ENCODE data around the gene RELL1.
A peak's percentile ranks its signal among the peaks of the same experiment; 100 is the strongest.

RELL1 gene

GRCh38 chr4:37631551-37631950 lies 54.6 kb downstream of the RELL1 start:
- no peak for FAIRE-seq

GRCh38 chr4:37629713-37630112 lies 56.5 kb downstream of the RELL1 start:
- no peak for FAIRE-seq

- FAIRE-seq, result no peak
Measured at GRCh38 chr4:37628977-37629609, 57.1 kb downstream of the RELL1 start.

DNA sequence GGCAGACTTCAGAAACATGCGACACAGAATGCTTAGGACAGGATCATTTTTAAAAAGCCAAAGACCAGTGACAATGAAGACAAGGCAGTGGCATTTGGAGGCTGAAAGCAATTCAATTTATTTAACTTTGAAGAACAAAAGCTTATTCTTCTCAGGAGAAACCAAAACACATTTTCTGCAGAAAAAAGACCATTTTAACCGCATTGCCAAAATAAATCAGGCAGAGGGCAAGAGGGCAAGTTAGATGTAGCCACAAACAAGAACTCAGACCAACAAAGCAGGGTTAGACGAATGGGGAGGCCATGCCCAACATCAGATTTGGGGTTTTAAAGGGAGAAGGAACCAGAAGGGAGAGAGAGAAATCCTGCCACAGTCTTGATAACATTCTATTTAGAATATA lies 58.9 kb downstream of the RELL1 start:
- no peak for FAIRE-seq

DNA sequence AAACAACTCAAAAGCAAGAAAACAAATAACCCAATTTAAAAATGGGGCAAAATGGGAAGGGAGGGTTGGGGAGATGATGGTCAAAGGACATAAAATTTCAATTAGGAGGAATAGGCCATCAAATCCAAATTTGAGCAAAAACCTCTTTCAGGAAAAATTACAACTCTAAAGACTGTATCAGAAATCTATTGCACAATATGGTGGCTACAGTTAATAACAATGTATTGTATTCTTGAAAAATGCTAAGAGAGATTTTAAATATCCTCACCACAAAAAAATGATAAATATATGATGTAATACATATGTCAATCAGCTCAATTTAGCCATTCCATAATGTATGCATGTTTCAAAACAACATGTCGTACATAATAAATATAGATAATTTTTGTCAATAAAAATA lies 60.7 kb downstream of the RELL1 start:
- FAIRE-seq, result peak; percentile 86

GRCh38 chr4:37623940-37624339 lies 62.2 kb downstream of the RELL1 start:
- FAIRE-seq, result no peak

GRCh38 chr4:37623125-37623524 lies 63.1 kb downstream of the RELL1 start:
- no peak for FAIRE-seq

- FAIRE-seq, result no peak
Measured at GRCh38 chr4:37620176-37620575, 66.0 kb downstream of the RELL1 start.

- no peak for FAIRE-seq
Measured at GRCh38 chr4:37615720-37616063, 70.5 kb downstream of the RELL1 start.

GRCh38 chr4:37615059-37615719 lies 71.0 kb downstream of the RELL1 start:
- FAIRE-seq, result no peak

DNA sequence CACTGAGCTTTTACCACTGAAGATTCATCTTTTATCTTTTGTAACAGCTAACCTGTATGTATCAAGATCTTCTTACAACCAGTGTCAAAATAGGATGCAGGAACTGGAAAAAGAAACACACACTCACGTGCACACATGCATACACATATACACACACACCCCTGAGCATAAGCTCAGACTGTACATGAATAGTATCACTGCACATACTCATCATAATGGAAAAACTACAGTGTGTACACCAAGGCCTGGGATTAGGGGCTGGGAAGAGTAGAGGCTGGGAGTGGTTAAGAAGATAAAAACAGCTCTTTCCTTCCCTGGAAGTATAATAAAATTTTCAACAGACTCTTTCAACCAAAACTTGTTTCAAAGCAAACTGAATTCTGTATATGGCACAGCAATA lies 73.4 kb downstream of the RELL1 start:
- FAIRE-seq, result no peak

- no peak for FAIRE-seq
Measured at GRCh38 chr4:37609626-37610025, 76.5 kb downstream of the RELL1 start.

GRCh38 chr4:37607018-37607417 lies 79.2 kb downstream of the RELL1 start:
- FAIRE-seq, result no peak

DNA sequence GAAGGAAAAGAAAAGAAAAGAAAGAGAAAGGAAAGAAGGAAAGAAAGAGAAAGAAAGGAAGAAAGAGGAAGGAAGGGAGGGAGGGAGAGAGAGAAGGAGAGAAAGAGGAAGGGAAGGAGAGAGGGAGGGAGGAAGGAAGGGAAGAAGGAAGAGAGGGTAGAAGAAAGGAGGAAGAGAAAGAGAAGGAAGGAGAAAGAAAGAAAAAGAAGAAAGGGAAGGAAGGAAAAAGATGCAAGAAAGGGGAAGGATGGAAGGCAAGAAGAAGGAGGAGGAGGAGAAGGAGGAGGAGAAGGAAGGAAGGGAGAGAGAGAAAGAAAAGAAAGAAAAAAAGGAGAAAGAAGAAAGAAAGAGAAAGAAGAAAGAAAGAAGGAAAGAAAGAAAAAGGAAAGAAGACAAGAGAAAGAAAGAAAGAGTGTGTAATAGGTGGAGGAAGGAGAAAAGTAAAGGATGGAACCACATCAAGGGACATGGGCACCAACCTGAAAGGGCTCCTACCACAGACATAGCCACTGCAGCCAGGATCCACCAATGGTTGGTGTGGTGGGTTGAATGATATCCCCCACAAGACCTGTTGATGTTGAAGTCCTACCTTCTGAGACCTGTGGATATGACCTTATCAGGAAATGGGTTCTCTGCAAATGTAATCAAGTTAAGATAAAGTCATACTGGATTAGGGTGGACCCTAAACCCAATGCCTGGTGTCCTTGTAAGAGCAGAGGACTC lies 80.2 kb downstream of the RELL1 start:
- FAIRE-seq, result no peak

DNA sequence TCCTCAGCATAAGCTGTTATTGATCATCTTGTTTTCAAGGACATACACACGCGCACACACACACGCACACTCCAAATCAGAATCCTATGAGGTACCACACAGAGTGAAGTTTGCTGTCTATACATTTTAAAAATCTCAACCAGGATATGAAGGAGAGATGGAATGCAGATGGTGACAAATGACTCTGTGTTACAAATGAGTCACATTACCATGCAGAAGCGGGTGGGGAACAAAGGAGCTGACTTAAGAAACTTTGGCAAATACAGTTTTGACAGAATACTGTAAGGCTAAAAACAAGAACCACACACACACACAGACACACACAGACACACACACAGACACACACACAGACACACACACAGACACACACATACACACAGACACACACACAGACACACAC lies 81.7 kb downstream of the RELL1 start:
- FAIRE-seq, result no peak

GRCh38 chr4:37603711-37604110 lies 82.5 kb downstream of the RELL1 start:
- FAIRE-seq, result no peak

- no peak for FAIRE-seq
Measured at GRCh38 chr4:37603070-37603468, 83.1 kb downstream of the RELL1 start.

DNA sequence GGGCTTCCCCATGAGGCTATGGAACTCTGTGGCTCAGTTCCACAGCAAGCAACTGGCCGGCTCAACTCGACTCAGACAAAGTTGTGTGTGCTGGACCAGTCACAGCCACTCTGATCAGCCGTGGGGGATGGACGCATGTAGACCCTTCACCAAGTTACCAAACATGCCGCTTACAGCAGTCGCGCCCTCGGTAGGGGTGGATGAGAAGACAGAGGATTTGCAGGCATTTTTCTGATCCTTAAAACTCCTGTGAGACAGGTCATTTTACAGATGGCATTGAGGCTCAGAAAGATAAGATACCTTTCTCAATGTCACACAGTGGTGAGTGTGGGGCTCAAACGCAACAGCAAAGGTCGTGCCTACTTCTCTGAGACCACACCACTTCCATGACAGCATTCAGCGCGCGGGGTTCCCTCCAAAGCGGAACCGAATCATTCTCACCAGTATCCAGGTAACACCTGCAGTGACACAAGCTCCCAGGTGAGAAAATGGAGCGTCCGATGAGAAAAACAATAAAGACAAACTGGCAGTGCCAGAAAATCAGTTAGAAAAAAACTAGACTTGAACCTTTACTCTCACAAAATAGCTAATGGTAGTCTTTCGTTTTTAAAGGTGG lies 83.6 kb downstream of the RELL1 start:
- FAIRE-seq, result no peak

GRCh38 chr4:37601531-37601930 lies 84.6 kb downstream of the RELL1 start:
- FAIRE-seq, result no peak

DNA sequence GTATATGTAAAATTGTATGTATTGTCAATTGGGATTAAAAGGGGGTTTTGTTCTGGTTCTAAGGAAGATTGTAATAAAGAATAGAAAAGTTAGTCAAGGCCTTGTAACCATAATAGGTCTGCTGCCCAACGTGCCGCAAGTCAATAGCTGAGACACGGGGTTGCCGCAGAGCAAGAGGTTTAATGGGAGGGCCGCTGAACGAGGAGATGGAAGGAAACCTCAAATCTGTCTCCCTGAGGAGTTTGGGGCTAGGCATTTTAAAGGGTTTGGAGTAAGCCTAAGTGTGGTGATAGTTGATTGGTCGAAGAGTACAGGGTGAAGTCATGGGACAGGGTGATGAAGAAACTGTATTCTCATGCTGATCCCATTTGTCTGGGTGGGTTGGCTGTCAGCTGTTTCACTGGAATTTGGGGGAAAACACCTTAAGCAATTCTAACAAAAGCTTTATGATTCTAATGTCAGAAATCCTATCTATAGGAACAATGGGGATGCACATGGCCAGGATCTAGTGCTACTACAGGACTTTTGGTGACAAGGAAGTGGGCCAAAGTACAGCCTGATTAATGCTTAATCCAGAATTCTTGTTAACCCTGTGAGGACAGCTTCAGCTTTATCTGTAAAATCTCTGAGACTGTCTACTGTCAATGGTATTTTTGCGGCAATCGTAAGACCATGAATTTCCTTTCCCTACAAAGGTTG lies 86.9 kb downstream of the RELL1 start:
- no peak for FAIRE-seq

DNA sequence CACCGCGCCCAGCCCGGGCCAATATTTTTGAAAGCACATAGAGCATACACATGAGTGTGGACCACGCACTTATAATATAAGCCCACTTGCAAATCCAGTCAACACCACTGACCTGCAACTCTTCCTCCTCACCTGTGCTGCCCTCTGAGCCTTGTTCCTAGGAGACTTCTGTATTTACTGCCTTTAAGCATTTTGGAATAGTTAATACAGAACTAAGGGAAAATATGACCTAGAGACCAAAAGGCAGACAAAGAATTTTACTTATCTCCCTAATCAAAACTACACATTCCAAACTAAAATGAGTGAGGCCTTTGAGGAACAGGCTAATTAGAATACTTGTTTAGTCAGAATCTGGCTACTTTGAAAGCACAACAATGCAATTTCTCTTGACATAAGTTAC lies 89.1 kb downstream of the RELL1 start:
- no peak for FAIRE-seq

DNA sequence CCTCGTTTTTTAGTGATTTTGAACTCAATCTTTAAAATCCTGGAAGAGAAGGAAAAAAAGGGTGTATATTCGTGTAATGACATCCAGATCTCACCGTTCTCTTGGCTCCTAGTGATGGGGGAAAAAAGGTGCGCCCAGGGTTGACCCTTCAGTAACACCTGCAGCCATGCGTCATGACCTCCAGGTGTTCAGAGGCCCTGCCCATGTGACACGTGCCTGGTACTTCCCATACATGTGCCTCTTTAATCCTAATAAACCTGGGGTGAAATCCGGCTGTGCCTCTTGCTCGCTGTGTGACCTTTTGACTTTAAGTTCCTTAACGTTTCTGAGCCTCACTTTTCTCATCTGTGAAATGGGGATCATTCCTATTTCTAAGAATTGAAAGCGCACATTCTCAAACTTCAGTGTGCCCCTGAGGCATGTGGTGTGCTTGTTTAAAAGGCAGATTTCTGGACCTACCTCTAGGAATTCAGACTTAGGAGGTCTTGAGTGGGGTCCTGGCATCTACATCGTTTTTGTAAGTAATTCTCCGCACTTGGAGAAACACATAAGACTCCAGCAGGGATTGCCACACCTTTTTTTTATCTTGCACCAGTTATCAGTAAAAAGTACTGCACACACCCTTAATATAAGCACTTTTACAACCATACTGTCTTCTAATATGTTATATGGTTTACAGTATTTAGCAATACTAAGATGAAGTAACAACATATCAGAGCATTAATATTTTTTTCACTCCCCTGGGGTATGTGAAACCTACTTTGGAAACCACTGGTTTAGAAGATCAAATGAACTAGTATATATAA lies 90.1 kb downstream of the RELL1 start:
- FAIRE-seq, result no peak
